Cerebellar cortex (tissue), 1 donor: ENCODE results near the gene KCTD7.
"Not testable (repeated sequence)": the region's sequence is repeated elsewhere in the genome, so short reads cannot be mapped to it uniquely, and the experiment has no call there.

Source experiments
- DNase-seq: peaks from one replicate; pipeline ENCODE4 v3.0.0-alpha.2; 2015; ENCODE audit warnings: low spot score

The KCTD7 gene

GRCh38 chr7:66628361-66629221 lies at the start of gene KCTD7:
Gene KCTD7, plus strand, starts transcription at chr7:66628881. Its CDS starts 184 bp downstream, at chr7:66629065.
- DNase-seq: peak; percentile 96

- not testable (repeated sequence) for DNase-seq
Observed at GRCh38 chr7:66580380-66580779, 48.3 kb upstream of the KCTD7 start.

GRCh38 chr7:66582816-66583489 lies 45.7 kb upstream of the KCTD7 start:
- not testable (repeated sequence) for DNase-seq

GRCh38 chr7:66583490-66584110 lies 45.1 kb upstream of the KCTD7 start:
- no peak for DNase-seq

- no peak for DNase-seq
Observed at GRCh38 chr7:66586181-66586580, 42.5 kb upstream of the KCTD7 start.

- DNase-seq: not testable (repeated sequence)
Observed at GRCh38 chr7:66588226-66588625, 40.5 kb upstream of the KCTD7 start.

GRCh38 chr7:66588856-66589570 lies 39.7 kb upstream of the KCTD7 start:
- DNase-seq: not testable (repeated sequence)

GRCh38 chr7:66590302-66591057 lies 38.2 kb upstream of the KCTD7 start:
- not testable (repeated sequence) for DNase-seq

GRCh38 chr7:66591058-66591798 lies 37.5 kb upstream of the KCTD7 start:
- DNase-seq: peak; percentile 13

- DNase-seq: peak; percentile 97
Observed at GRCh38 chr7:66591799-66592596, 36.7 kb upstream of the KCTD7 start.

GRCh38 chr7:66592597-66593146 lies 36.0 kb upstream of the KCTD7 start:
- not testable (repeated sequence) for DNase-seq

GRCh38 chr7:66594082-66594481 lies 34.6 kb upstream of the KCTD7 start:
- DNase-seq: not testable (repeated sequence)

GRCh38 chr7:66597461-66597860 lies 31.2 kb upstream of the KCTD7 start:
- DNase-seq: no peak

GRCh38 chr7:66602159-66602558 lies 26.5 kb upstream of the KCTD7 start:
- DNase-seq: no peak

GRCh38 chr7:66604198-66604597 lies 24.5 kb upstream of the KCTD7 start:
- no peak for DNase-seq

GRCh38 chr7:66606540-66607291 lies 22.0 kb upstream of the KCTD7 start:
- not testable (repeated sequence) for DNase-seq

- no peak for DNase-seq
Observed at GRCh38 chr7:66609176-66609575, 19.5 kb upstream of the KCTD7 start.

- DNase-seq: not testable (repeated sequence)
Observed at GRCh38 chr7:66614596-66614995, 14.1 kb upstream of the KCTD7 start.

- DNase-seq: no peak
Observed at GRCh38 chr7:66615699-66616098, 13.0 kb upstream of the KCTD7 start.
